Activated T-cell treated with anti-CD3 and anti-CD28 coated beads for 48 hours (primary cell): ENCODE results near the gene TRIM32.
A peak's percentile ranks its signal among the peaks of the same experiment; 100 is the strongest.

Experiments
- DNase-seq: peaks from one replicate; pipeline ENCODE4 v3.0.0-alpha.2; 2020; ENCODE audit warnings: low read depth

Gene TRIM32, protein sequence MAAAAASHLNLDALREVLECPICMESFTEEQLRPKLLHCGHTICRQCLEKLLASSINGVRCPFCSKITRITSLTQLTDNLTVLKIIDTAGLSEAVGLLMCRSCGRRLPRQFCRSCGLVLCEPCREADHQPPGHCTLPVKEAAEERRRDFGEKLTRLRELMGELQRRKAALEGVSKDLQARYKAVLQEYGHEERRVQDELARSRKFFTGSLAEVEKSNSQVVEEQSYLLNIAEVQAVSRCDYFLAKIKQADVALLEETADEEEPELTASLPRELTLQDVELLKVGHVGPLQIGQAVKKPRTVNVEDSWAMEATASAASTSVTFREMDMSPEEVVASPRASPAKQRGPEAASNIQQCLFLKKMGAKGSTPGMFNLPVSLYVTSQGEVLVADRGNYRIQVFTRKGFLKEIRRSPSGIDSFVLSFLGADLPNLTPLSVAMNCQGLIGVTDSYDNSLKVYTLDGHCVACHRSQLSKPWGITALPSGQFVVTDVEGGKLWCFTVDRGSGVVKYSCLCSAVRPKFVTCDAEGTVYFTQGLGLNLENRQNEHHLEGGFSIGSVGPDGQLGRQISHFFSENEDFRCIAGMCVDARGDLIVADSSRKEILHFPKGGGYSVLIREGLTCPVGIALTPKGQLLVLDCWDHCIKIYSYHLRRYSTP

DNA sequence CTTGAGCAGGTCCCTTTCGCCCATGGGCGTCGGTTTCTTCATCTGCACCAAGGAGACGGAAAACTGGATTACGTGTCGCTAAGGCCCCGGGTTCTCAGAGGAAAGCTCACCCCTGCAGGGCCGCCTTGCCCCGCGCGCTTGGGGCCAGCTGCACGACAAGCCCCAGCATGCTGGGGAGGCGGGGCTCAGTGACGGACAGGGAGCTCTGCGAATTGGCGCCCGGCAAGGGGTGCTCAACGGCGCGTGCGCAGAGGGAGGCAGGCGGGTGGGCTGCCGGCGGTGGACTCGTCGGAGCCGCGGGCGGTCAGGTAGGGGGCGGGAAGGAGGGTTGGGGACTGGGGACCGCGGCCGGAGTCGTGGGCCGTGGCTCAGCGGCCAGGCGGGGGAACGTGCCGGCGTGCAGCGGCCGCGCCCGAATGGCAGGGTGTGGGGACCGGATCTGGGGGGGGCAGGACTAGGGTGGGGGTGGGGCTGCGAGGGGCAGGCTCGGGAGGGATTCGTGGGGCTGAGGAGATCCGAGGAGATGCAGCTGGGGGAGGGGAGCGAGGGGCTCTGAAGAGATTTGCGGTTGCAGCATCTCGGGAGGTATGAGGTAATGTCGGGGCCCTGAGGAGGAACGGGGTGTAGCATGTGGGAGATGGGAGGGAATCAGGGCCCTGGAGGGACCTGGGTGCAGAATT is at the start of gene TRIM32:
TSS of gene TRIM32 (plus strand) at position 232 of the 680 bp plus-strand sequence. CDS start 10,438 bp downstream, outside the sequence.
- peak; percentile 91 for DNase-seq

DNA sequence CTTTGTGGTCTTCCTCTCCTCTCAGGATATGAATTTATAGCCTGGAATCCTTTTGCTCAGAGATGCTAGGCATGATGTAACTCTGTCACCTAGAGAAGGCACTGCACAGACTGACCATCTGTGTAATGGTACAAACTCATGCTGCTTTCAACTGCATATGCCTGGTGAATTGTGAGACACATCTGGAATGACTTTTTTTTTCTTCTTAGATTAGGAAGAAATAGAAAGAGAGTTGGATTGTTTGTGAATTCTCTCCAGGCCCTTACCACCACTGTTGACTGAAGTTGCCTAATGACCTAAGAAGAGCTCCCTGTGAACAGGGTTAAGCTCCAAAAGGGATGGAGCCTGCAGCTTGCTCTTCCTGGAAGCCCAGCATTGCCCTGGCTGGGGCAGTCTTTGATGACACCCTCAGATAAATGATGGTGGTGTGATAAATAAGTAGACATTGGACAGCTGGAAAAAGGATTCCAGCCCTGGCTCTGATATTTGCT is 47.8 kb upstream of the TRIM32 start:
- DNase-seq: no peak

DNA sequence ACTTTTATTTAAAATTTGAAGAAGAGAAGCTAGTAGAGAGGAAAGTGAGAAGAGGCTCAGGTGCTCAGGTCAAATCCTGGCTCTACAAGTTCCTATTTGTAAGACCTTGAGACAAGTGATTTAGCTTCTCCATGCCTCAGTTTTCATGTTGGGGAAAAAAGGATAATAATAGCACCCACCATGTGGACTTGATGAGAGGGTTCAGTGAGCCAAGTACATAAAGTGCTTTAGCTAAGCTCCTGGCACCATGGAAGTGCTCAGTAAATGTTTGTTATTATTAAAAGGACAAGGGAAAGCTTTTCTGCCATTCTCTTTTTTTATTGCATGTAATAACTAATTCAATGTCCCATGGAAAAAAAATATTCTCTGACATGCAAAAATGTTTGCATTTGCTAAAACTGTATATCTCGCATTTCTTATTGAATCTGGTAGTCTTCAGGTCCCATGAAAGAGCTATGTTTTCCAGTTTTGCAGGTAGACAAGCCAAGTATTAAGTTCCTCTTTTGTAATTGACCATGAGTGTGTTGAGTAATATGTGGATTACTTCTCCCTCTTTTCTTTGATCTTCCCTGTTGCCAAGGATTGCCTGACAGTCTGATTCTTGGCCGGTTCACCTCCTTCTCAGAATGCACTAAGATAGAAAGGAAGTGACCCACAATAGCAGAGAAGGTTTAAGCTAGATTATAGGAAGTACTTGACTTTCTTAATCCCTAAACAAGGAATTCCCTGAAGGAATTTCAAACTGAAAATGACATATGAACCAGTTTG is 45.6 kb upstream of the TRIM32 start:
- no peak for DNase-seq

DNA sequence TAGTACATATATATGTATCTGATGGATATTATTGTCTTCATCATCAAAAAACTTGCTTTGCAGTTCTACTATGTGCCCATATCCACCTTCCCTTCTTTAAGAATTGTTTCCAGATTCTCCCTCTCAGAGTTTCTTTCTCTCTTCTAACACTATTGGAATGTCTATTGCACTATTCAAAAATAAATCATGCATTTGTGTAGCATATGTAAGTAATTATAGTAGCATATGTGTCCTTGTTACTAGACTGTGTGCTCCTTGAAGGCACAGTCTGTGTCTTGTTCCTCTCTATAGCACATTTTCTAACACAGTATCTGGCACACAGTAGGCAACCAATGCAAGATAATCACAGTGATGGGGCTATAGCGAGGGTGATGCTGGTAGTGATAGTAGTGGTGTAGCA is 43.4 kb upstream of the TRIM32 start:
- no peak for DNase-seq

DNA sequence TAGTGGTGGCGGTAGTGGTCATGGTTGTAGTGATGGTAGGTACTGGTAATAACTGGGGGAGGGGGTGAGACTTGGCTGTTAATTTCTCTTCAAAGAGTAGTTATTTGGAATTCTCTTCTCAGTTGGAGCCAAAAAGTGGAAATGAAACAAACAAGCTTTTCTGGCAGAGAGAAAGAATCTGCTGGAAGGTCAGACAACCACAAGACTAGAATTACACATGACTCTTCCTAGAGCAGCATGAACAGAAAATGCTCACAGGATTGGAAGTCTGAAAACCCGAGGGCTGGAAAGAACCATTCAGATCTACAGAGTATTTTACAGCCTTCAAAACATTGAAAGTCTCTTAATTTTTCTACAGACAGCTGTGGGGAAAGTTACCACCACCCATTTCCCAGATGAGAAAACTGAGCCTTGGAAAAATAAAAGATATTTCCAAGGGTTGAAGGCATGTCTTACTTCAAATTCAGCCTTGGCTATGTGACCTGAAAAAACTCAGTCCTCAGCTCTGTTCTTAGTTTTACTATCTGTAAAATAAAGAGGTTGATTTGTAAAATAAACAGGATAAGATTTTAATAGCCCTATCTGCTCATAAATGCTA is 42.9 kb upstream of the TRIM32 start:
- no peak for DNase-seq

DNA sequence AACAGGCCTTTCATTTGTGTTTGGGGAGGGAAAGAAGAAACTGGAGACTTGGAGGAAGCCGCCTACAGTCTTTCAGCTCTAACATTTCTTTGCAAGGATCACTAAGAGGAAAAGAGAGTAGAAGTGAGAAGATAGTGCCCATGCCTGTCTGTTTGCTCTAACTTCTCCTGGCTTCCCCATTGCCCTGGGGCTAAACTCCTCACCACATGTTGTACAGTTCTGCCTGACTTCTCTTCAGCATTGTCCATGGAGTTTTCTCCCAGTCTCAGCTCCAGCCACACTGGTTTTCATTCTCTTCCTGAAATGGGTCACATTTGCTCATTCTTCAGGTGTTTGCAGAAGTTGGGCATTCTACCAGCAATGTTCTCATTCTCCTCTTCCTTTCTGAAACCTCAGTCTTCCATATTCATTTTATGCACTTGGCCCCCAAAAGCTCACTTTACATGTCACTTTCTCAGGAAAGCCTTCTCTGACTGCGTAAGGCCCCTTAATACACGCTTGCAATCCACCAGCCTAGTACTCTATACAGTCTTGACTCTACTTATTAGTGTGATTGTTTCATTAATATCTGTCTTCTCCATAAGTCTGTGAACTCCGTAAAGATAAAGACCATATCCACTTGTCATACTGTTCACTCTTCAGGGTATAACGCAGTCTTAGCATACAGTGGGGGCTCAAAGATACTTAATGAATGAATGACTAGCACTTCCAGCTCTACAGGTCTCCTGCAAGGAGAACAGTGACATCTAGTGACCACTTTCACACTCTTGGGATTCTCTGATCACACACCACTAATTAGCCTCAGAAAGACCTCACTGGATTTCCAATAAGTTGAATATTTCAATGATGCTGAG is 40.2 kb upstream of the TRIM32 start:
- no peak for DNase-seq

DNA sequence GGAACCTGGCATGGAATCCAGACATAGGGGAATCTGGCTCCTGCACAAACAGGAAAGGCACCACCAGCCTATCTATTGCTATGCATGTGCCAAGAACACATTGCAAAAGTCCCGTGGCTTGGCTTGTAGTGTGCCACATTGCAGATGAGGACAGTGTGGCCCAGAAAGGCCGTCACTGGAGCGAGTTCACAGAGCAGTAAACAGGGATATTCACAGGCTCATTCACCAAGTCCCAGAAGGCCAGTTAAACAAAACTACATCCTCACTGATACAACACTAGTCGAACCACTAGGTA is 39.6 kb upstream of the TRIM32 start:
- DNase-seq: no peak

DNA sequence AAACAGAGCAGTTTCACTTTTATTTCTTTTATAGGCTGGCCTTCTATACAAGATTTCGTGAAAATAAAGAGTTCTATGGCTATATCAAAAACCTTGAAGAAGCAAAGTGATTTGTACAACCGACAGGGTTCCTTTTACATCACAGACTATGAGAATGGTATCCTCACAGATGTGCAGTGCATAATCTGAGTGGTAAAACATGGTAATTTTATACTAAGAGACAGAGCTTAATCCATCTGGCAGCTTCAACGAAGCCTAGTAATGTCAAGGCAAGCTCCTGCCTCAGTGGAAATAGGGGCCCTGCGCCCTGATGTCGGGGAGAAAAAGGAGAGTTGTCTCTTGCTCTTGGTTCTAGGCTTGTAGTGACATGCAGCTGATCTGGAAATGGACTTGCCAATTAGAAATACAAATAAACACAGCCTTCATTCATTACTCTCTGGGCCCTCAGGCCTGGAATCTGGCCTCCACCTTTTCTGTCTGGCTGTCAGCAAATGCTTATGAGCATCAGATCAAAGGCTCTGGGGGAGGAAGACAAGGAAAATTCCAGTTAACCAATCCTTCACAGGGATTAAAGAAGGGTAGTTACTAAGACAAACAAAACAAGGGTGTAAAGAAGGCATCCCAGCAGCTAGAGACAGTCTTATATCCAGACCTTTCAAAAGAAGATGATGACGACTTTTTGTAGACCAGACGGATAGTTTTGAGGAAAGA is 33.6 kb upstream of the TRIM32 start:
- DNase-seq: no peak

DNA sequence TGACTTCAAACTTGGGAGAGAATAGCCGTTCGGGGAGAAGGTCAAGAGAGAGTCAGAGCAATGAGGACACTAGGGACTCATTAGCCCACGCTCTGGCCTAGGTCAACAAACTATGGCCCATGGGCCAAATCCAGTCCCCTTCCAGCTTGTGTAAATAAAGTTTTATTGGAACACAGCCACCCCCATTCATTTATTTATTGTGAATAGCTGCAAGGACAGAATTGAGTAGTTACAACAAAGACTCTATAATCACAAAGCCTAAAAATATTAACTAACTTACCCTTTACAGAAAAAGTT is 33.1 kb upstream of the TRIM32 start:
- DNase-seq: no peak

DNA sequence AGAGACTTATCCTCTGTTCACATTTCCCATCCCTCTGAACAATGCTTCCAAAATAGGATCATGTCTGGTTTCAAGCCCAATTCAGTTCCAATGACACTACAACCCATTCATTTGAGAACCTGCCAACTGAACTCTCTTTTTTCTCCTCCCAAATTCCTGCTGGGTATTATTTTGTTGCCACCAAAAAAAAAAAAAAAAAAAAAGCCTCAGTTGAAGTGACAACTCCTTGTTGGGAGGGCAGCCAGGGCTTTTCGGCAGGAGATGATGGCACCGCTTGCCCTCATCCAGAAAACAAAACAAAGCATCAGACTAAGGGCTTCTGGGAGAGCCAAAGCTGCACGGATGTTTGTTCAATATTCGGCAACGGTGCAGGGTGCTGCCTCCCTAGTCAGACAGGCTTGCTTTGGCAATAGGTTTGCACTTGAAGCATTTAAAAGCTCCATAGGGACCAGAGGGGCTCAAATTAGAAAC is 30.6 kb upstream of the TRIM32 start:
- no peak for DNase-seq

DNA sequence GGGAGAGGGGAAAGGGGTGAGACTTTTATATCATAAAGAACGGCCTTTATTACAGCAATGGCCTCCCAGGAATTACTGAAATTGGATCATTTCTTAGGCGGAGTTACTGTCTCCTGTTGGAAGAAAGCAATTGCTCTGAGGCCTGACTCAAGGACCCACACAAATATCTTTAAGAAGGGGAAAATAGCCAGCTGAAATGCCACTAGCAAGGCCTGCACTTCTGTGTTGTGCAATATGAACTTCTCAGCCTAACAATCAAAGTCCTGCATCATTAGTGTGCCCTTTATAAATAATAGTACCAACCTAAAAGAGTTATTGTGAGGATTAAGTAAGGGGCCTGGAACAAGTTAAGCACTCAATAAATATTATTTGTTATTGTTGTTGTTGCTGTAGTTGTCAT is 30.1 kb upstream of the TRIM32 start:
- no peak for DNase-seq

DNA sequence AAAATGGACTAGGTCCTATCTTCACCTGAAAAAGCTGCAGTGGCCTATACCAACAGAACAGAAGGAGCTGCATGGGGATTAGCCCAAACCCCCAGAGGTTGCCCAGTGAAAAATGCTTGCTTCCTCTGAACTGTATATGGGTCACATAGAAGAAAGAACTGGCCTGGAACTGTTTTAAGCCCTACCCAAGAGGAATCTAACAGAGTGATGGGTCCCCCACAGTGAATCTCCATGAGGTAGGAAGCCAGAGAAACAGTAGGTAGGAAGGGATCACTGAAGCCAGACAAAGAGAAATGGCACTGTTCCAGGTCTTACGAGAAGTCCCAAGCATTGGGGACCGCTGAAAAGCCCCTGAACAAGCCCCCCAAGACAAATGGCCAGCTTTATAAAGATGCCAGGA is 28.8 kb upstream of the TRIM32 start:
- DNase-seq: no peak

DNA sequence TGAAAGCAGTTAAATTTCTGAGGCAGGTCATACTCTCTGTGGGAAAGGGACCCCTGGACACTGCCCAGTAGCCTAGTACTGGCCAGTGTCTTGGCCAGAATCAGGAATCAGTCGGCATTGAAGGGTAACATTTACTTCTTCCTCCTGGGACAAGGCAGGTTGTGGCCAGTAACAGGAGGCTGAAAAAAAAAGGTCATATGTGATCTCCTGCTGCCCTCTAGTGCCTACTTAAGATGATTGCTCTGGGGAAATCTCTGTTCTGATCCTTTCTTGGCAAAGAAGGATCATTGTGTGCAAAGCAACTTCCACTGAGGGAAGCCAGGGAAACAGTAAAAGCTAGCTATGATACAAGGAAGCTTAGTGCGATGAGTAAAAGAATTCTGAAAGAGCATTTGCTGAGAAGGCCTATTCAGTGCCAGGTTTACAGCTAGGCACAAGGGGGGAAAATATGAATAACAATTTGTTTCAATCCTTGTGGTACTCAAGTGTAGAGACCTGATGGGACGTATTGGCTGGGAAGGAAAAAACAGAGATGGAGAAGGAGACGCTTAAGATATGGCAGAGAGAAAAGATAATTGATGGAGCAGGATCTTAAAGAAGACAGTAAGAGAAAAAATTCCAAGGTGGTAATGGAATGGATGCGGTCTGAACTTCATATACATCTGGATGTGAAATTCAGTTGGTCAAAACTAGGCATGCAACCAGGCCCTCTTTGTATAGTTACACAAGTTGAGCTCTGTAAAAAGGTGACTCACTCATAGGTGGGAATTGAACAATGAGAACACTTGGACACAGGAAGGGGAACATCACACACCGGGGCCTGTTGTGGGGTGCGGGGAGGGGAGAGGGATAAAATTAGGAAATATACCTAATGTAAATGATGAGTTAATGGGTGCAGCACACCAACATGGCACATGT is 25.8 kb upstream of the TRIM32 start:
- no peak for DNase-seq

DNA sequence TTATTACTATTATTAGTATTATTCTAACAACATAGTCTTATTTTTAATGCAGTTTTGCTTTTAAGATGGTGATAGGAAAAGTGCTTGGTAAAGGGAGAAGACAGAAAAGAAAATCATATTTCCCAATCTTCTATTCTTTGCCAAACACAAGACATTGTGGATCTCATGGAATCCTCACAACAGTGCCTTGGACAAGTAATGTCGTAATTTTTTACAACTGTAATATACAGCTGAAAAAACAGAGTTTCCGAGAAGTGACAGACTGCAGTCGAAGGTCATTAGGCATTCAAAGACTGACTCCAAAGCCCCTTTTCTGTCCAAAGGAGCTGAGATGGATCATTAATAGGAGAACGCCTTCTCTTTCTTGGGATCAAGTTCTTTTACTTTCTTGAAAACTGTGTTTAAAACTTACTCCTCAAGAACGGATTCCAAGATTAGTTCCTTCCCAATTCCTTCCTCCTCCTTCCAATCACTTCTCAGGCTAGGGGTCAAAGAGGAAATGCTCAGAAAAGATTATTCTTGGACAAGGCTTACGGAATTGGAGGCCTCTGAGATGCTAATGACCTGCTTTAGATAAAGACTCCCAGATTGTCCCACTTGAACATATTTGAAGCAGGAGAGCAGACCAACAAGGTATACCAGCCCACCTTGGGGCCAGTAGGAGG is 24.3 kb upstream of the TRIM32 start:
- DNase-seq: no peak

DNA sequence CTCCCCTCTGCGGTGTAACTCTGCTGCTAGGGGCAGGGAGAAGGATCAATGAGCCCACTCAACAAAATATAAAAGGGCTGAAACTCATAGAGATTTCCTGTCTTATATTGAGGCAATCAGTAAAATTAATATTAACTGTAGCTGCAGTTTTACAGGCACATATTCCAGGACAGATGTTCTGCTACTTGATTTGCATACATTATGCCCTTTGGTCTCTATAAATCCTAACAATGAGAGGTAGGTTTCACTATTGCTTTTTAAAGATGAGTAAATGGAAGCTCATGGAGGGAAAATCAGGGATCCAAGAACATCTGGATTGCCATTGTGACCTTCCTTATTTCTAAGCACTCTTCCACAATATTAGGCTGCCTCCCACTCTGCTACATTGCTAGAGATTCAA is 23.5 kb upstream of the TRIM32 start:
- no peak for DNase-seq

DNA sequence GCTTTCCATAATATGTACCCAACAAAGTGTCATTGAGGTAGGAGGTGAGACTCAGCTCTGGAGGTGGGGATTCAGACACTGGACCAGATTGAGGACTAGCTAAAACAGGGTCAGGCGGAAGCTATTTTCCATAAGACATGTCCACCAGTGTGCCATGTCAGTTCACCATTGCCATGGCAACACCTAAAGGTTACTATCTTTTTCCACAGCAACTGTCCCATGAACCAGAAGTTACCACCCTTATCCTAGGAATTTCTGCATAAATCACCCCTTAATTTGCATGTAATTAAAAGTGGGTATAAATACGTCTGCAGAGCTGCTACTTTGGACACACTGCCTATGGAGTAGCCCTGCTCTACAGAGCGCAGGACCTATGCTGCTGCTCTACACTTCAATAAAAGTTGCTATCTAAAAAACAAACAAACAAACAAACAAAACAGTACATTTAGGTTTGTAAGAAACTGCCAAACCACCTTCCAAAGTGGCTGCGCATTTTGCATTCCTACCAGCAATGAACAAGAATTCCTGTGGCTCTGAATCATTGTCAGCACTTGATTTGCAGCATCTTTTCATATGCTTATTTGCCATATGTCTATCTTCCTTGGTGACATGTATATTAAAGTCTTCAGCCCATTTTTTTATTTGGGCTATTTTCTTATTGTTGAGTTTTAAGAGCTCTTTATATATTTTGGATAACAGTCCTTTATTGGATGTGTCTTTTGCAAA is 18.0 kb upstream of the TRIM32 start:
- DNase-seq: no peak

DNA sequence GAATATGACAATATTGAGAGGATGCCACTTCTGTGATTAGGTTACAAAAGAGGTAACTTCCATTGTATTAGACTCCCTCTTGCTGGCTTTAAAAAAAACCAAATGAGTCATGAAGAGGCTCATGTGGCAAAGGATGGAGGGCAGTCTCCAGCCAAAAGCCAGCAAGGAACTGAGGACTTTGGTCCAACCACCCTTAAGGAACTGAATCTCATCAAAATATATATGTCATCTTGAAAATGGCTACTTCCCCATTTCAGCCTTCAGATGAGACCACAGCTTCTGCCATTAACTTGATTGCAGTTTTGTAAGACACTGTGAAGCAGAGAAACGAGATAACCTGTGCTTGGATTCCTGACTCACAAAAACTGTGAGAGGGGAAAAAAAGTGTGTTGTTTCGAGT is 15.5 kb upstream of the TRIM32 start:
- DNase-seq: no peak

DNA sequence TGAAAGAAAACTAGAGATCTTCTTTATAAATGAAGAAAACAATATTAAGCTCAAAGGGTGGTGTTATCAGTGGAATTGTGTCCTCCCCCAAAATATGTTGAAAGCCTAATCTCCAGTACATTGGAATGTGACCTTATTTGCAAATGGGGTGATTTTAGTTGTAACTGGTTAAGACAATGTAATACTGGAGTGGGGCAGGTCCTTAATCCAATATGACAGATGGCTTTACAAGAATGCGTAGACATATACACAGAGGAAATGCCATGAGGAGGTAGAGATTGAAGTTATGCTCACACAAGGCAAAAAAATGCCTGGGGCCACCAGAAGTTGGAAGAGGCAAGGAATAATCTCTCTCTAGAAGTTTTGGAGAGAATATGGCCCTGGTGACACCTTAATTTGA is 13.7 kb upstream of the TRIM32 start:
- DNase-seq: no peak
